Measurements from ENCODE around the gene TTC13. TPM values are rescaled to one million over a fixed set of nuclear protein-coding genes. Genes with fewer than 3 reads are reported as not detected.

TTC13 gene
- total RNA-seq, 1 experiment from 2014 or later = 30.1 TPM

DNA sequence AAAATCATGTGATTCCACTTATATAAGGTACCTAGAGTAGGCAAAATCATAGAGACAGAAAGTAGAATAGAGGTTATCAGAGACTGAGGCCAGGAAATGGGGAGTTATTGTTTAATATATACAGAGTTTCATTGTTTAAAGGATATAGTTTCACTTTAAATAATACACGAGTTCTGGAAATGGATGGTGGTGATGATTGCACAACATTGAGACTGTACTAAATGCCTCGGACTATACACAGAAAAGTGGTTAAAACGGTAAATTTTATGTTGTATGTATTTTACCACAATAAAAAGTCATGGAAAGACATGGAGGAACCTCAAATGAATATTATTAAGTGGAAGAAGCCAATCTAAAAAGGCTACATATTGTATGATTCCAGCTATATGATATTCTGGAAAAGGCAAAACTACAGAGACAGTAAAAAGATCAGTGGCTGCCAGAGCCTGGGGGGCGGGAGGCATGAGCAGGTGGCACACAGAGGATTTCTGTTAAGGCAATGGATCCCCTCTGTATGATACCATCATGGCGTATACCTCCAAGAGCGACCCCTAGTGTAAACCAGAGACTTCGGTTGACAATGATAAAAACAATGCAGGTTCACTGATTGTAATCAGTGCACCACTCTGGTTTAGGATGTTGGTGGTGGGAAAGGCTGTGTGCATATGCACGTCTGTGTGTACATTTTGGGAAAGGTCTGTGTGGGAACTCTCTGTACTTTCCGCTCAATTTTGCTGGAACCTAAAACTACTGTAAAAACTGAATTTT, 117.9 kb downstream of the TTC13 start:
- no peak overlapping the region for H3K4me3 ChIP-seq (ENCODE audit: low read depth, low read length, poor library complexity, severe bottlenecking)
- no peak for DNase-seq (ENCODE audit: low spot score)
- ChIA-PET POLR2A (ENCODE audit: low non-redundant PET) (no interaction called here), CTCF (no interaction called here)
- peaks cover 16% of the 10 kb centered on the region for H3K4me1 ChIP-seq (ENCODE audit: insufficient read depth, low read length, poor library complexity, severe bottlenecking)
- no peaks in the 10 kb centered on the region for H3K36me3 ChIP-seq (ENCODE audit: insufficient read depth, low read length, poor library complexity, severe bottlenecking)
- BruUV-seq (replicated peaks) = no TSS peak
- no peak overlapping the region for H3K27ac ChIP-seq (ENCODE audit: low read depth, low read length, poor library complexity, severe bottlenecking)
- no peaks in the 10 kb centered on the region for H3K9me3 ChIP-seq (ENCODE audit: low read depth, low read length, poor library complexity, severe bottlenecking)
- intact Hi-C loops (cut with micrococcal nuclease; ENCODE audit: unreplicated experiment) = no loop called here
- no peak for TF ChIP-seq EZH2 (IDR thresholded peaks at IDR 0.05; ENCODE audit: borderline replicate concordance, low read depth, low read length, poor library complexity, severe bottlenecking)
- TF ChIP-seq, protein P1, sequence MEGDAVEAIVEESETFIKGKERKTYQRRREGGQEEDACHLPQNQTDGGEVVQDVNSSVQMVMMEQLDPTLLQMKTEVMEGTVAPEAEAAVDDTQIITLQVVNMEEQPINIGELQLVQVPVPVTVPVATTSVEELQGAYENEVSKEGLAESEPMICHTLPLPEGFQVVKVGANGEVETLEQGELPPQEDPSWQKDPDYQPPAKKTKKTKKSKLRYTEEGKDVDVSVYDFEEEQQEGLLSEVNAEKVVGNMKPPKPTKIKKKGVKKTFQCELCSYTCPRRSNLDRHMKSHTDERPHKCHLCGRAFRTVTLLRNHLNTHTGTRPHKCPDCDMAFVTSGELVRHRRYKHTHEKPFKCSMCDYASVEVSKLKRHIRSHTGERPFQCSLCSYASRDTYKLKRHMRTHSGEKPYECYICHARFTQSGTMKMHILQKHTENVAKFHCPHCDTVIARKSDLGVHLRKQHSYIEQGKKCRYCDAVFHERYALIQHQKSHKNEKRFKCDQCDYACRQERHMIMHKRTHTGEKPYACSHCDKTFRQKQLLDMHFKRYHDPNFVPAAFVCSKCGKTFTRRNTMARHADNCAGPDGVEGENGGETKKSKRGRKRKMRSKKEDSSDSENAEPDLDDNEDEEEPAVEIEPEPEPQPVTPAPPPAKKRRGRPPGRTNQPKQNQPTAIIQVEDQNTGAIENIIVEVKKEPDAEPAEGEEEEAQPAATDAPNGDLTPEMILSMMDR (conservative IDR thresholded peaks at IDR 0.05; ENCODE audit: low read depth, low read length) = no peak; the same call in 1 of the 2 replicates
- no peaks in the 10 kb centered on the region for H3K27me3 ChIP-seq (replicated peaks; ENCODE audit: insufficient read depth, low read depth, low read length, poor library complexity)

- no peaks in the 10 kb centered on the region for H3K9me3 ChIP-seq (ENCODE audit: low read depth, low read length, poor library complexity, severe bottlenecking)
- BruUV-seq (replicated peaks) = no TSS peak
- H3K36me3 ChIP-seq (ENCODE audit: insufficient read depth, low read length, poor library complexity, severe bottlenecking) = no peaks in the 10 kb centered on the region
- POLR2A ChIA-PET (ENCODE audit: low non-redundant PET) = no interaction called here
- no peak for DNase-seq (ENCODE audit: low spot score)
- intact Hi-C loops (cut with micrococcal nuclease; ENCODE audit: unreplicated experiment) = no loop called here
- H3K27ac ChIP-seq (ENCODE audit: low read depth, low read length, poor library complexity, severe bottlenecking) = no peak overlapping the region
- CTCF ChIA-PET = no interaction called here
- no peaks in the 10 kb centered on the region for H3K27me3 ChIP-seq (replicated peaks; ENCODE audit: insufficient read depth, low read depth, low read length, poor library complexity)
- peaks cover 17% of the 10 kb centered on the region for H3K4me1 ChIP-seq (ENCODE audit: insufficient read depth, low read length, poor library complexity, severe bottlenecking)
- H3K4me3 ChIP-seq (ENCODE audit: low read depth, low read length, poor library complexity, severe bottlenecking) = no peak overlapping the region
- TF ChIP-seq EZH2 (IDR thresholded peaks at IDR 0.05; ENCODE audit: borderline replicate concordance, low read depth, low read length, poor library complexity, severe bottlenecking) = no peak
- TF ChIP-seq, protein P1 (conservative IDR thresholded peaks at IDR 0.05; ENCODE audit: low read depth, low read length) = no peak
Observed at GRCh38 chr1:230858918-230859729, 119.5 kb downstream of the TTC13 start.

DNA sequence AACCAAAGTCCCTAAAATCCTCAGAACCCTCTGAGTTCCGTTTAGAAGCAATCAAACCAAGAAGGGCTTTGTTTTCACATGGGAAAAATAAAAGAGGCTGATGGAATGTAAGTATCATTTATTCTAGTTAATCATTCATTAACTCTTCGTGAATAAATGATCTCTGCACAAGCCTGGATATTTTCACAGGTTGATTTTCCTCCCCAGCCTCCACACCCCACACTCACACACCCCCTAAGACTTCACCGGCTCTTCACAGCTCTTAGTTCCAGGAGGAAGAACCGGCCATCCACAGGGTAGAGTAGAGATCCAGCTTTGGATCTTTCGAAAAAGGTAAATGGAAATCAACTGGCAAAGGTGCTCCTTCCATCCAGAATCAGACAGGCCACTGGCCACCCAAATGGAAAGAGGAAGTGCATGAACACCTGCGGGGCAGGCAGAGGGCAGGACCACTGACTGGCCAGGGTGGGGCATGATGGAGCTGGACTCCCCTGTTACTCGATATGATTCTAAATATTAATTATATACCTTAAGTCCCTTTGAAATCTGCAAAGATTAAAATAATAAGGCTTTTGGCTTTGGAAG, 120.3 kb downstream of the TTC13 start:
- Histone ChIP-seq H3K27ac (ENCODE audit: low read depth, low read length, poor library complexity, severe bottlenecking) (no peak overlapping the region), H3K9me3 (ENCODE audit: low read depth, low read length, poor library complexity, severe bottlenecking) (no peaks in the 10 kb centered on the region), H3K4me3 (ENCODE audit: low read depth, low read length, poor library complexity, severe bottlenecking) (no peak overlapping the region), H3K27me3 (replicated peaks; ENCODE audit: insufficient read depth, low read depth, low read length, poor library complexity) (no peaks in the 10 kb centered on the region), H3K36me3 (ENCODE audit: insufficient read depth, low read length, poor library complexity, severe bottlenecking) (no peaks in the 10 kb centered on the region), H3K4me1 (ENCODE audit: insufficient read depth, low read length, poor library complexity, severe bottlenecking) (peaks cover 11% of the 10 kb centered on the region)
- CTCF ChIA-PET = no interaction called here
- POLR2A ChIA-PET (ENCODE audit: low non-redundant PET) = no interaction called here
- no peak for TF ChIP-seq EZH2 (IDR thresholded peaks at IDR 0.05; ENCODE audit: borderline replicate concordance, low read depth, low read length, poor library complexity, severe bottlenecking)
- TF ChIP-seq, protein P1 (conservative IDR thresholded peaks at IDR 0.05; ENCODE audit: low read depth, low read length) = no peak
- no peak for DNase-seq (ENCODE audit: low spot score)
- no TSS peak for BruUV-seq (replicated peaks)
- intact Hi-C loops (cut with micrococcal nuclease; ENCODE audit: unreplicated experiment) = no loop called here
